GM19452 (cell line): ENCODE measurements around the gene DEFB114.
A peak's percentile ranks its signal among the peaks of the same experiment; 100 is the strongest.
"Not testable (repeated sequence)": the region's sequence is repeated elsewhere in the genome, so short reads cannot be mapped to it uniquely, and the experiment has no call there.

ENCODE experiments used
- ATAC-seq: cut with Tn5 transposase; IDR thresholded peaks from one replicate; pipeline ENCODE4 v1.9.1; 2021; ENCODE audit not compliant: unreplicated experiment

DEFB114 gene, protein sequence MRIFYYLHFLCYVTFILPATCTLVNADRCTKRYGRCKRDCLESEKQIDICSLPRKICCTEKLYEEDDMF

DNA sequence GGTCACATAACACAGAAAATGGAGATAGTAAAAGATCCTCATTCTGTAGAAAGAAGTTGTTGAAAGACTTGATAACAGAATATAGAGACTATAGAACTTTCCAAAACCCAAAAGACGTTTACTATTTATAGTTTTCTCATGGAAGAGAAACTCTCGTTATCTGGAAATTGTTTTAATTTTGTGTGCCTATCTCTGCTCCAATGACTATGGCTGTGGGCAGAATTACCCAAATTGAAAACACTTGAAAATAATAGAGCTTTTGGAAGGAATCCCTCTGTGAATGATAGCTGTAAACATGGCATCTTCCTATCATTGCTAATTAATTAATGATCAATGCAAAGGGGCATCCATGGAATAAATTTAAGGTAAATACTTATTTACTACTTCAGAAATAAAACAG lies at the start of gene DEFB114:
Gene DEFB114 (minus strand): TSS at position 101 of the 400 bp plus-strand sequence. CDS start 59 bp downstream, at position 42.
- ATAC-seq: no peak

DNA sequence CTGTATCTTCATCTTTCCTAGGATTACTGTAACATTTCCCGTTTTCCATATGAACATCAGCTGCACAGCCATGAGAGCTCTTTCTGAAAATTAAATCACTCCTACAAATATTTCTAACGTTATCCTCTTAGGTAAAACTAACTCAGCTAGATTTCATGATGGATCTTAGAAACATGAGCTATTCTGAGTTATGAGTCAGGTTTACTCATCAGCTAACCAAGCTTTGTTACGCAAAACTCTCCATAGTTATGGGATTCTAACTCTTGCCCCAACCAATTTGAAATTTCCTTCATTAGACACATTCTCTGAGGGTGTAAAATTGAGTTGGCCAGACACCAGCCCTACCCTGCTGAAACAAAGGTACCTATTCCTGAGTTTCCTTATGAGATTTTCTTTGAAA lies 43.9 kb upstream of the DEFB114 start:
- no peak for ATAC-seq

DNA sequence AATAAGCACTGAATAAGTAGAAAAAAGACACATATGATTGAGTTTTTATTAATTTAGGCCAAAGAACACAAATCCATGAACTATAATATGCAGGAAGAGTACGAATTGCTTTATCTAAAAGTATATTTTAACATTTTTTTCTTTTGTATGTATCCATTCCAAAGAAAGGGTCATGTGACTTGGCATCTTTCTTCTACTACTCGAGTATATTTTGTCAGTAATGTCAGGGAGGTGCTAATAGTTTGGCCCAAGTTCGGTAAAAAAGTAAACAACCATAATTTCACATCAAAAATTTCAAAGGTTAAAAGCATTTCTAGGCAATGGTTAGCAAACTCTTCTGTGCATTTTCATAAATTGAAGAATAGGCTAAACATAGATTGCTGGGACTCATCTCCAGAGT lies 39.2 kb upstream of the DEFB114 start:
- no peak for ATAC-seq

DNA sequence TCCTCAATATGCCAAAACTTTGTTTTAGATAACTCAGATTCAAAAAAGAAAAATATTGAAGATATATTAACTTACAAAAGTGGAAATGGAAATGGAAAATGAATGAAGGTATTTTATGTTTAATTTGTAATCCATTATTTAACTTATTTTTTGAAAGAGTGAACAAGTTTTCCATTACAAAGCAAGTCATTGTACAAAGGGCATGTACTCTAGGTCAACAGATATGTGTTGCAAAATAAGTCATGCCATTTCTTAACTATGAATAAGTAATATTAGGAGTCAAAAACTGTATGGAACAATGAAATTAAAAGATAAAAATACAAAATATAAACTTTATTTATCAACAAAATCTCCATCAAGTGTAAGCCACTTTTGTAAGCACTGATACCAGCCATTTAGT lies 31.3 kb upstream of the DEFB114 start:
- ATAC-seq: no peak

DNA sequence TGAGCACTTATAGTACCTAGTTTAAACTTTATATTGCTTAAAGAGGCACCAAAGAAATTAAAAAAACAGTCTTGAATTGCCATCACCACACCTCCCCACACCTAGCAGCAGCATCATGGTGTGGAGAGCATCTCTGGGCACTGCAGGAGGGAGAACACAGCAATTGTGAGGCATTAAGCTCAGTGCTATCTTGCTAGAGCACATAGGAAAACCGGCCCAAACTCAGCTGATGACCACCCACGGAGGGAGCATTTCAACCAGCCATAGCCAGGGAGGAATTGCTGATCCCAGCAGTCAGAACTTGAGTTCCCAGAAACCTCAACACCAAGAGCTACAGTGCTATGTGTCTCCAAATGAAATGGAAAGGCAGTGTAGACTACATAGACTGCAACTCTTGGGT lies 24.9 kb upstream of the DEFB114 start:
- ATAC-seq: no peak

DNA sequence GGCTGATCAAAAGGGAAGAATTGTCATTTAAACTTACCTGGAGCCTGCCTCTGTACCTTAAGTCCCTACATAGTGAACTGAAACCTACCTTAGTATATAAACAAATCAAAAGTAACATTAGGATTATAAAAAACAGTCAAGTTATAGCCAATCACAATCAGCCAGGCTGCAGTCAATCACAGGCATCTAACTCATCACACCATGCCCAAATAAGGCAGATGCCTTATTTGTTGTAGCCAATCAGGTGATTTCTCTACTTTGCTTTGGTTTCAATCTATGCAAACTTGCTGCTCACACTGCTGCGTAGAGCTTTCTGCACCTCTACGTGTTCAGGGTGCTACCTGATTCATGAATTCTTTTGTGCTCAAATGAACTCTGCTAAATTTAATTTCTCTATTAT lies 23.8 kb upstream of the DEFB114 start:
- no peak for ATAC-seq

DNA sequence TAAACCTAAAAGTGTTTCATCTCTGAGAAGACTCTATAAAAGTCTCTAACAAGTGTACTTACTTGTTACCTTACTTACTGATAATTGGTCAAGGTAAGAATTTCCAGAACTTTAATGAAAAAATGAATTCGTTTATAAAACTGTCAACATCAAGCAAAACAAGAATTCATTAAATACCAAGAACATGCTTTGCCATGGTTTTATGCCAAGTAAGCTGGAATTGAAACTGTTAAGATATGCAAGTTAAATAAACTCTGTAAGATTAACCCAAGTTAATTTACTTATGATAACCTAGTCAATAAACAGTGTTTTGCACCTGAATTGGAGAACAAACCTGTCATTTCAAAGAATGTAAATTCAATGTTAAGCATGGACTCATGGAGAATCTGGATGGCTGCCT lies 22.6 kb upstream of the DEFB114 start:
- ATAC-seq: no peak

DNA sequence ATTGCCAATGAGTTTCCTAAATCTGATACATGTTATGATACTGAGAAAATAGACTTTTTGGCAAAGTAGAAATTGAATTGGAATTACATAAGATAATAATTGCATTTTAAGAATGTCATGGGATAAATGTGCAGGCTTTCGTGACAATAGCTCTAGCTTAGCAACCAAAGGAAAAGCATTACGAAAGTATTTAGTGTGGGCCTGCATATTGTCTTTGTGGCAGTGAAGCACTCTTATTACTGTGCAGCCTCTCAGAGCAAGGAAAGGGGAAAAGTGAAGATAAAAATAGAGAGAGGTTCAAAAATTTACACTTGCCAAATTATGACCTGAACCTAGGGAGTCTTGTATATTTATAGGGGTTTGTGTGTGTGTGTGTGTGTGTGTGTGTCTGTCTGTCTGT lies 18.1 kb upstream of the DEFB114 start:
- ATAC-seq: no peak

DNA sequence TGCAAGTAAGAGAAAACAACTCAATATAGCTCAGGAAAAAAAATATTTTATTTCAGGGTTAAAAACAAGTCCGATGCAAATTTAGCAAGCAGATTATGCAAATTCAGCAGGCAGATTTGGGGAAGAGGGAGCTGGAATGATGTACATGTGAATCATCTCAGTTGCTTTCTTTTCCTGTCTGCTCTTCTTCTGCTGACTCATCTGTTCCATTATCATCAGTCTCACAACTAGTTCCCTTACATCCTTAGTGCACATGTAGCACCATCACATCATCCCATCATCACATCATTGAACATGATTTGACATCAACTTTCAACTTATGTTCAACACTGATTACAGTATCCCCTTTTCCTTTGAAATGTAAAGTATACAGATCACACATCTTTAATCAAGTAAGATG lies 16.9 kb upstream of the DEFB114 start:
- ATAC-seq: no peak

DNA sequence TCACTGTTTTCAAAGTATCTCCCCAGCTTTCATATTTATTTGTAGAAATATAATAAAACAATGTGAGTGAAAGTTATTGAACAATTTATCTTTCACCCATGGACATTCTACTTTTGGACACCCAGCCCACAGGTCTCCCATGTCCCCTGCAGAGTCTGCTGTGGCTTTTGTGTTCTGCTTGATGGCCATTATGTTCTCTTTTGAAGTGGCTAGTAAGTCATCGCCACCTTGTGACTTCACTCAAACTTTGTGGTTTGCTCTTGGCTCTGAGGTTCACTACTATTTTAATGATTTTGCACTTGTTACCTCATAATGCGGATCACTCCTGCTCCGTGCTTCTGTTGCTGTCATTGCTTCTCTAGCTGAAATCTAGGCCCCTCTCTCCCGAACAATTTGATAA lies 15.6 kb upstream of the DEFB114 start:
- no peak for ATAC-seq

DNA sequence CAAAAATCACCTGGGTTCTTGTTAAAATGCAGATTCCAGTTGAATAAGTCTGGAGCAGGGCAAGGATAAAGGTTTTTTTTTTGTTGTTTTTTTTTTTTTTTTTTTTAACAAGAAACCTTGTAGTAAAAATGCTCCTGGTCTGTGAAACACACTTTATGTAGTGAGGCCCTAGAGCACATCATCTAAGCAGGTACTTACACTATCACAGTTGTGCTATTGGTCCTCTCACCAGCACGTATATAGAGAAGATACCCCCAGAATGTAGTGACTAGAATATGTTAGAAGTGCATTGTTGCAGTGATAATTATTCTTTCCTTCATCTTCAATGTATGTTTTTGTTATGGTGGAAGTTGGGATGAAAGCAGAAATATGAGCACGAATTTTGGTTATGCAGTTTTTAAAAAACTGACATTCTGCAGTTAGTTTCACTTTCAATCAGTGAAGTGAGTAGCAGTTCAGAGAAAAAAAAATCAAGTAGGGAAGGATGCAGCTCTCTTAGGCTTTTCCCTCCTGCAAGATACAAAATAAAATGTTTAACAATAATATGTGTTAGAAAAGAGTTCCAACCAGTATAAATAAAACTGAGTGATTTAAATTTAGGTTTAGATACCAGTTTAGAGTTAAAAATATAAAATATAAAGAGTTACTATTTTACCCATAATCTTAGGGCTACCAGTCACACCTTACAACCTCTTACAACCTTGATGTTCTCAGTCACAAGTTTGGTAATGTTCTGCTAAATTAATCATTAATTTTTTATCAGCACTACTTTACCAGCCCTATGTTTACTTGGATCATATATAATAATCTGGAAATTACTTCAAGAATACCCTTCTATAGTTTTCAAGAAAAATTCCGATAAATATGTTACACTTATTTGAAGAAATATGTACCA lies 14.6 kb upstream of the DEFB114 start:
- peak; percentile 52 for ATAC-seq

DNA sequence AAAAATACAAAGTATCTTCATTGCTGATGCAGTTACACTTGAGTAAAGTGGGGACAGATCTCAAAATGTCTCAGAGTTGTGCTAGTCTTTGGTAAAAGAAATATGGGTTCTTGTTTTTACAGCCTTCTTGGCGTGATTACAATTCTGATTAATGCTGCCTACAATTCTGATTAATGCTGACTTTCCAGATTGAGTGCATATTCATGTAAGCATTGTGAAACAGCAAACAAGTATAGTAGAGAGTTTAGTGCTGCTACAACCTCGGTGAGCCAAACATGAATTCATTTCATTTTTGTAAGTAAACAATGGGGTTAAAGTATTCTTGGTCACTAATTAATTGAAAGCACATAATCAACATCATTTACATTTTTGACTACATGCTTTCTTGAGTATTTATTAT lies 5.6 kb upstream of the DEFB114 start, which contains the start of gene DEFB113:
Gene DEFB113 (minus strand): TSS at position 21 of the 400 bp plus-strand sequence. CDS start 0 bp downstream, at position 21.
- no peak for ATAC-seq

DNA sequence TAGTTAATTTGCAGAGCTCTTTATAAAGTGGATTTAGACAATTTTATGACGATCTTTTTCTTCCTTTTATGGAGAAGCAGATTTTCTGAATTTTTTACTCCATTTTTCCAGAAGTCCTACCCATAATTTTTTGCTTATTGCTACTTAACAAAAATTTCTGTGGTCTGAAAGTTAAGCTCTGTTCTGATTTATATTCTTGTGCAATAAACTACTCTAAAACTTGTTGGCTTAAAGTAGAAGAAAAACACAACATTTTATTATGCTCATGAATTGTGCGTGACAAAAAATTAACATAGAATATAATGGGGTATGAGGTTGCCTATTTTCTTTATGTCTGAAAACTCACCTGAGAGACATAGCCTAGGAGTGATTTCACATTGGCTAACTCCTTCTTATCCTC lies 2.9 kb upstream of the DEFB114 start:
- ATAC-seq: no peak

DNA sequence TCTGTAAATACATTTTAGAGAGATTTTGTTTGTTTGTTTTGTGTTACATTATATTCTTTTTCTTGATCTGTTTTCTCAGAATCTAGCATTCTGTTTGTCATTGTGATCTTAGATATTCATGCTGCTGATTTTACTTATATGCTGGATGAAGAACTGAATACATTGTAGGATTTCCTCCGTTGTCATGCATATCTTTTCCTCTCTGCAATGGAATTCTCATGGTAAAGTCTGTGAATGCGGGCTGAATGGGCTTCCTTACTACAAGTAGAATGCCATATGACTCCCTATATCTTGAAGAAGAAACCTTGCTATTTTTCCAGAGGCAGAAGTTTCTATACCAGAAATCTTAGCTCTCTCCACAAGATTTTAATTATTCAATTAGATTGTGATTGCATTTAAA lies 2.4 kb upstream of the DEFB114 start:
- no peak for ATAC-seq

DNA sequence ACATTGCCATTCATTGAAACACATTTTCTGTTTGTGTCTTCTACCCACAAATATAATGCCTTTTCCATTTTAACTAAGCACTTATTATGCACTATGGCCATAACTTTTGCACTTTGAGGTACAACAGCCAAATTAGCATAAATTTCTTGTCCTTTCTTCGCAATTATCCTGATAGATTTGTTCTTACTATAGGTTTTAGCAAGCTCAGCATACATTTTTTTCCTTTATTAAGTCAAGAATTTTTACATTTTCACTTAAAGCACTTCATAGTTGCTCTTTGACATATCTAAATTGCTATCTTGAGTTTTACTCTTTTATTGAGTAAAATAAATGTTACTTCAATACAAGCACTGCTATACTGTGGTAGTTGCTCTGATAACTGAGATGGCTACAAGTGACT lies 5.8 kb downstream of the DEFB114 start:
- ATAC-seq: no peak

DNA sequence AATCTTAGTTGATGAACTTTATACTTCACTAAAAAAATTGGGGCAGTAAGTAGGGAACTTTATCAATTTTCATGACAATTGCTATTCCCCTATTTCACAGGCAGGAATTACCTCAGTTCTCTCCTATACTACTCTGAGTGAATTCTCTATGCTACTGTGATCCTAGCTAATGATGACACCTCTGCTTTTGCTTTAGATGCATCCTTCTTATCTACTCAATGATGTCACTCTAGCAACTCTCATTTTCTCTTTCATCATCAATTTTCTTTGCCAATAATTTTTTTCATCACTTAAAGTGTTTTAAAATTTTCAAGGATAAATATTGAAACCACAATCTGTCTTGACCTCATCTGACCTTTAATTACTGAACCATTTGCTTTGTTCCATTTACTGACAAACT lies 8.1 kb downstream of the DEFB114 start:
- no peak for ATAC-seq

DNA sequence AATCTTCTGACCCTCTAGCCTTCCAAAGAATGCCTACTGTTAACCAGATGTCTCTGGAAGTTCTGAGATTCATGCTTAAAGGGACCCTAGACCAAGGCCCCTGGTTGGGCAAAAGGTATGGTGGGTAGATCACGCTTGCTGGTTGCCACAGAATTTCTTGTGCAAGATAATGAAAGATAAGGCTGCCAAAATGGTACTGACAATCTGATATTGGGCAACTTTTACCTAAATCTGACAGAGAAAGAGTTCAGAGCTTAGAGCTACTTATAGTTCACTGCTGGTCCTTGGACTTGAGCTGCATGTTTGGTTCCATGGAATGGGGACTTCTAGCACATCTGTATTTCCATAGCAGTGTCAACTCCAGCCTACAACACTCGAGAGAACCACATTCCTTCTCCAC lies 12.0 kb downstream of the DEFB114 start:
- ATAC-seq: no peak

DNA sequence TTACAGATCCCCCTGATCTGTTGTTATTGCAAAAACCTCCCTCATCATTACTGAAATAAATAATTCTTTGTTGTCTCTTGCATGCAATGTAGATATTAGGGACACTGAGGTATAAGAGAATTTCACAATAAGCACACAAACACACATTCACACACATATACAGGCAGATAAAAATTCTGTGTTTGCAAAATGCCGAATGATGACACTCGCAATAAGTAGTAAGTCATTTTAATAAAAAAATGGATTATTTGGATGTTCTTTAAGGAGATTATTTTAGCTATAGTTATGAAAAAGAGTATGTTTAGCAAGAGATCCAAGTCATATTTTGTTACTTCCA lies 13.6 kb downstream of the DEFB114 start:
- ATAC-seq: no peak

DNA sequence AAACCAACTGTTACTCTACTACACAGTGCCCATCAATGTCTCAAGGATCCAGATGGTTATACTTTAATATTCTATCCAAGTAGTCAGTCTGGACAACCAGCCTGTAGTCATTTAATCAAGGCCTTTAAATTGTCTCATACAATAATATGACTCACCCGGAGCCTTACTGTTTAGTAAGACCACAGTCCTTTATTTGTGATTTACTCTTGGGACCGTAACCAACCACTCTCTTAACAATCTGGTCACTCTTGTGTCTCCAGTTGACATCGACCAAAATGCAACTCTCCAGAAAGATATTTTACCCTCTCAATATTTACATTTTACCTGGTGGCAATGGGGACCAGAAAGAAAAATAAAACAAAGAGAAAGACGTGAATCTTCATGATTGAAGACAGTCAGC lies 14.9 kb downstream of the DEFB114 start:
- no peak for ATAC-seq

DNA sequence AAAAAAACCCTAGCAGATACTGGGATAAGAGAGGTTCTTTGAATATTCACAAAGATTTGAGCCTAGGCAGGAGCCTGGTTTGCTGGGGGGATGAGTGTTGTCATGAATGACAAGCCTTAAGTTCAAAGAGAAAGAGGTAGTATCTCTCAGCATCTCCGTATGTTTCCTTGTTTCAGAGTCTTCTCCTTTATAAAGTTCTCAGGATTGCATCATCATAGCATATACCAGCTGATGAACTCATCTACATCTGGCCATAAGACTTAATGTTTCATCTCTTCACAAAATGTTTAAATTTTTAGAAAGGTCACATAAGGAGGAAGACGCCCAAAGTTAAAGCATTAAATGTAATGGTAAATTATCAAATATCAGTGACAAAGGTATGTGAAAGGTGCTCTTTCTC lies 17.1 kb downstream of the DEFB114 start:
- no peak for ATAC-seq

DNA sequence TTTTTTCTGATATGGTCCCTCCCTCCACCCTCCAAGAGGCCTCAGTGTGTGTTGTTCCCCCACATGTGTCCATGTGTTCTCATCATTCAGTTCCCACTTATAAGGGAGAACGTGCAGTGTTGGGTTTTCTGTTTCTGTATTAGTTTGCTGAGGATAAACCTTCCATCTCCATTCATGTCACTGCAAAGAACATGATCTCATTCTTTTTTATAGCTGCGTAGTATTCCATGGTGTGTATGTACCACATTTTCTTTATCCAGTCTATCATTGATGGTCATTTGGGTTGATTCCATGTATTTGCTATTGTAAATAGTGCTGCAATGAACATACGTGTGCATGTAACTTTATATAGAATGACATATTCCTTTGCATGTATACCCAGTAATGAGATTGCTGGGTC lies 19.9 kb downstream of the DEFB114 start:
- not testable (repeated sequence) for ATAC-seq

DNA sequence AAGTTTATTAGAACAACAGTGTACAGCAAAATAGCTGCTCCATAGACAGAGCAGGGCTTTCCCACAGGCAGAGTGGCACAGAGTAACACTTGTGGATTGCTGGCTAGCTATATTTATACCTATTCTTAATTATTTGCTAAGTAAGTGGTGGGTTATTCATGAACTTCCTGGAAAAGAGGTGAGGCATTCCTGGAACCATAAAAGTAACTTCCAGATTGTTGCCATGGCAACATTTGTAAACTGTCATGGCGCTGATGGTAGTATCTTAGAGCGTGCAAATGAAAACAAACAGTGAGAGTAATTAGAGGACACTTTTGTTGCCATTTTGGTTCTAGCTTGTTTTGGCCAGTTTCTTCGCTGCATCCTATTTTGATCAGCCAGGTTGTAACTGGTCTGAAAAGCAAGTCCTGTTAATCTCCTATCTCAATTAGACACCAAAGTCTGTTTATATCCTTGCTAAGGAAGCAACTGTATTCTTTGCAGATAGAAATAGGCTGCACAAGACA lies 23.9 kb downstream of the DEFB114 start:
- no peak for ATAC-seq

DNA sequence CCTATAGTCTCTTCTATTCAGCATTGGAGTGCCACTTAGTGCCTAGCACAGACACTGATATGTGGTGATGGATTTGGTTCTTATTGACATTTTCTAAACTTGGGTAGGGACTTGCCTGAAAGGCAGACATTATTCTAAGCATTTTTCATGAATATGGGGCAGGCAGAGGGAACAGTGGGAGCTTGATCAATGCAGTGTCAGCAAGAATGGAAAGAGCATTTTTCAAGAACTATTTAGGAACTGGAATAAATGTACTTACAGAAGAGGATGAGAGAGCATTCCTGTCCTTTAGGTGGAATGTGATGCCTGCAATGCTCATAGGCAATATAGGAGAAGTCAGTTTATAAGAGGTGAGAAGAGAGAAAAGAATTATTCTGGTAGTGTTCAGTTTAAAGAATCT lies 26.2 kb downstream of the DEFB114 start:
- no peak for ATAC-seq
